HepG2 (cell line): ENCODE measurements around the gene TJAP1. TPM values are rescaled to one million over a fixed set of nuclear protein-coding genes. Genes with fewer than 3 reads are reported as not detected.

Experiments
- ELF4 ChIP-seq: sonication (generic); formaldehyde crosslinking; IDR thresholded peaks from 2 replicates; pipeline ENCODE4 v1.5.0; 2020; ENCODE audit warnings: missing genetic modification reagents, mild to moderate bottlenecking, moderate library complexity, borderline replicate concordance
- HOXA3 ChIP-seq: sonication (generic); formaldehyde crosslinking; IDR thresholded peaks from 2 replicates; pipeline ENCODE4 v1.5.0; 2020; ENCODE audit warnings: missing genetic modification reagents
- HOXA7 ChIP-seq: sonication (generic); formaldehyde crosslinking; IDR thresholded peaks from 2 replicates; pipeline ENCODE4 v1.8.1; 2022; ENCODE audit warnings: mild to moderate bottlenecking, missing genetic modification reagents, moderate library complexity
- JDP2 ChIP-seq: sonication (generic); formaldehyde crosslinking; IDR thresholded peaks from 2 replicates; pipeline ENCODE4 v1.8.1; 2022; ENCODE audit warnings: missing genetic modification reagents, borderline replicate concordance
- KLF12 ChIP-seq: sonication (generic); formaldehyde crosslinking; IDR thresholded peaks from 2 replicates; pipeline ENCODE4 v1.4.0; 2020; ENCODE audit warnings: missing genetic modification reagents, borderline replicate concordance
- NCOA5 ChIP-seq: sonication (generic); formaldehyde crosslinking; IDR thresholded peaks from 2 replicates; pipeline ENCODE4 v1.4.0; 2020; ENCODE audit warnings: missing genetic modification reagents
- RFX5 ChIP-seq: IDR thresholded peaks from 2 replicates; pipeline ENCODE4 v1.6.1; 2011; ENCODE audit warnings: low read depth, low read length, improper control_type of control experiment
- SAP130 ChIP-seq: IDR thresholded peaks from 2 replicates; pipeline ENCODE4 v1.6.1; 2016; ENCODE audit warnings: low read depth
- TCF7L2 ChIP-seq: IDR thresholded peaks from 2 replicates; pipeline ENCODE4 v1.6.1; 2011; ENCODE audit warnings: mild to moderate bottlenecking, low read depth, low read length, moderate library complexity
- YEATS2 ChIP-seq: sonication (generic); formaldehyde crosslinking; IDR thresholded peaks from 2 replicates; pipeline ENCODE4 v1.4.0; 2020; ENCODE audit warnings: missing genetic modification reagents, borderline replicate concordance
- ZFP90 ChIP-seq: sonication (generic); formaldehyde crosslinking; IDR thresholded peaks from 2 replicates; pipeline ENCODE4 v1.8.0; 2022; ENCODE audit warnings: missing genetic modification reagents, mild to moderate bottlenecking, inconsistent platforms, borderline replicate concordance
- ZKSCAN5 ChIP-seq: sonication (generic); formaldehyde crosslinking; IDR thresholded peaks from 2 replicates; pipeline ENCODE4 v1.5.1; 2020; ENCODE audit warnings: mild to moderate bottlenecking, missing genetic modification reagents
- ZNF121 ChIP-seq: sonication (generic); formaldehyde crosslinking; IDR thresholded peaks from 2 replicates; pipeline ENCODE4 v1.5.0; 2020; ENCODE audit warnings: mild to moderate bottlenecking, missing genetic modification reagents
- ZNF234 ChIP-seq: sonication (generic); formaldehyde crosslinking; conservative IDR thresholded peaks from 2 replicates; pipeline ENCODE4 v1.5.1; 2020; ENCODE audit warnings: mild to moderate bottlenecking, missing genetic modification reagents
- ZNF768 ChIP-seq: sonication (generic); formaldehyde crosslinking; IDR thresholded peaks from 2 replicates; pipeline ENCODE4 v1.4.0; 2020; ENCODE audit warnings: missing genetic modification reagents
- ZSCAN31 ChIP-seq: sonication (generic); formaldehyde crosslinking; IDR thresholded peaks from 2 replicates; pipeline ENCODE4 v1.5.0; 2020; ENCODE audit warnings: low read depth, mild to moderate bottlenecking, missing genetic modification reagents
- polyA plus RNA-seq, 8 experiments: library from polyadenylated mRNA; depleted of rRNA in 3 of 8; stranded (reverse) in 7 of 8; unstranded in 1 of 8; fragments of >200 nt; fragmentation: Illumina TruSeq in 4 of 8; extraction: Trizol in 4 of 8; gene quantifications; 2 replicates each; pipeline versions ENCODE4 v1.2.1 to v1.2.3, GENCODE V29; 2011 to 2016; ENCODE audit warnings: low read depth in 4 of 8, missing spikeins in 1 of 8, mixed read lengths in 1 of 8; ENCODE audit not compliant: insufficient read depth in 1 of 8
- total RNA-seq, 5 experiments: library from RNA; depleted of rRNA; stranded (reverse); fragments of >200 nt; fragmentation: Illumina TruSeq; extraction: Trizol; gene quantifications; 2 replicates each; pipeline ENCODE4 v1.2.3, GENCODE V29; 2016; ENCODE audit warnings: low read depth in 1 of 5
- TF ChIP-seq, protein P1 (sequence below): sonication (generic); formaldehyde crosslinking; conservative IDR thresholded peaks from 2 replicates; pipeline ENCODE4 v1.4.0; 2020; ENCODE audit warnings: mild to moderate bottlenecking, missing genetic modification reagents, moderate library complexity
- TF ChIP-seq, protein P2 (sequence below): sonication (generic); formaldehyde crosslinking; IDR thresholded peaks from 2 replicates; pipeline ENCODE4 v1.5.0; 2020; ENCODE audit warnings: missing genetic modification reagents
- TF ChIP-seq, protein P3 (sequence below): sonication (generic); formaldehyde crosslinking; conservative IDR thresholded peaks from 2 replicates; pipeline ENCODE4 v1.4.0; 2020; ENCODE audit warnings: missing genetic modification reagents
- TF ChIP-seq, protein P4 (sequence below): sonication (generic); formaldehyde crosslinking; IDR thresholded peaks from 2 replicates; pipeline ENCODE4 v1.5.0; 2020; ENCODE audit warnings: missing genetic modification reagents
- TF ChIP-seq, protein P5 (sequence below): sonication (generic); formaldehyde crosslinking; IDR thresholded peaks from 2 replicates; pipeline ENCODE4 v1.5.0; 2020; ENCODE audit warnings: missing genetic modification reagents
- TF ChIP-seq, protein P6 (sequence below): sonication (generic); formaldehyde crosslinking; IDR thresholded peaks from 2 replicates; pipeline ENCODE4 v1.8.1; 2023; ENCODE audit warnings: mild to moderate bottlenecking, missing genetic modification reagents, borderline replicate concordance

Gene TJAP1
- total and polyA plus RNA-seq, 2 of the 13 experiments (the other 11 are each of a cell fraction or from before 2014, with no cell fraction given), result 15.7 to 41.6 TPM

DNA sequence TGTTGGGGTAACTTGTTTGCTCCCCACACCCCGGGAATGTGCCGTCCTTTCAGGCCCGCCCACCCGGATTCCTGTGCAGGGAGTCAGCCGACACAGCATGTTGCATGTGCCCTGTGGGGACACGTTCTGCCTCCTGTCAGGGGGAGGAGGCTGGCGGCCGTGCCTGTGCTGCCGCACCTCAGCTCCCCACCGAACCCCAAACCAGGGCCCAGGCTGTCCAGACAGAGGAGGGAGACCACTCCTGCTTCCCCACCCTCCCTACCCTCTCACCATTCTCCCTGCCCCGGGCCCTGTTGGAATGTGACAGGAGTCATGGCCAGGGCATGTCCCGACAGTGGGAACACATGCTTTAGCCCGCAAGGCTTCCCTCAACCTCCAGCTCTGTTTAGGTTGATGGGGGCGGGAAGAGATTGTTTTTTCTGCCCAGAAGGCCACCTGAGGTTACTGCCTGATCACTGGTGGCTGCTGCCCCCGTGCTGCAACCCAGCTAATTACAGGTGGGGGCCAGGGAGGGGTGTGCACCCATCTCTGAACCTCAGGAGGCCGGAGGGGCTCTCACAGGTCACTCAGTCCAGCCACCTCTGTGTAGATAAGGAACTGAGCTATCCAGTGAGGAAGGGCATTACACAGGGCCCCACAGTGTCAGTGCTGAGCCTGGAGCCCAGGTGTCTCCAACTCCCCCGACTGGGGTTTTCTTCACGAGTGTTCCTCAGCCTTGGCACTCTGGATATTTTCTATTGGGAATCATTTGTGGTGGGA lies 19.2 kb downstream of the TJAP1 start (continued):
- TF ChIP-seq, protein P1, sequence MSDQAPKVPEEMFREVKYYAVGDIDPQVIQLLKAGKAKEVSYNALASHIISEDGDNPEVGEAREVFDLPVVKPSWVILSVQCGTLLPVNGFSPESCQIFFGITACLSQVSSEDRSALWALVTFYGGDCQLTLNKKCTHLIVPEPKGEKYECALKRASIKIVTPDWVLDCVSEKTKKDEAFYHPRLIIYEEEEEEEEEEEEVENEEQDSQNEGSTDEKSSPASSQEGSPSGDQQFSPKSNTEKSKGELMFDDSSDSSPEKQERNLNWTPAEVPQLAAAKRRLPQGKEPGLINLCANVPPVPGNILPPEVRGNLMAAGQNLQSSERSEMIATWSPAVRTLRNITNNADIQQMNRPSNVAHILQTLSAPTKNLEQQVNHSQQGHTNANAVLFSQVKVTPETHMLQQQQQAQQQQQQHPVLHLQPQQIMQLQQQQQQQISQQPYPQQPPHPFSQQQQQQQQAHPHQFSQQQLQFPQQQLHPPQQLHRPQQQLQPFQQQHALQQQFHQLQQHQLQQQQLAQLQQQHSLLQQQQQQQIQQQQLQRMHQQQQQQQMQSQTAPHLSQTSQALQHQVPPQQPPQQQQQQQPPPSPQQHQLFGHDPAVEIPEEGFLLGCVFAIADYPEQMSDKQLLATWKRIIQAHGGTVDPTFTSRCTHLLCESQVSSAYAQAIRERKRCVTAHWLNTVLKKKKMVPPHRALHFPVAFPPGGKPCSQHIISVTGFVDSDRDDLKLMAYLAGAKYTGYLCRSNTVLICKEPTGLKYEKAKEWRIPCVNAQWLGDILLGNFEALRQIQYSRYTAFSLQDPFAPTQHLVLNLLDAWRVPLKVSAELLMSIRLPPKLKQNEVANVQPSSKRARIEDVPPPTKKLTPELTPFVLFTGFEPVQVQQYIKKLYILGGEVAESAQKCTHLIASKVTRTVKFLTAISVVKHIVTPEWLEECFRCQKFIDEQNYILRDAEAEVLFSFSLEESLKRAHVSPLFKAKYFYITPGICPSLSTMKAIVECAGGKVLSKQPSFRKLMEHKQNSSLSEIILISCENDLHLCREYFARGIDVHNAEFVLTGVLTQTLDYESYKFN (CRISPR knock-in tag), result peak; percentile 61; the same call in 1 of the 2 replicates
- TF ChIP-seq, protein P2, sequence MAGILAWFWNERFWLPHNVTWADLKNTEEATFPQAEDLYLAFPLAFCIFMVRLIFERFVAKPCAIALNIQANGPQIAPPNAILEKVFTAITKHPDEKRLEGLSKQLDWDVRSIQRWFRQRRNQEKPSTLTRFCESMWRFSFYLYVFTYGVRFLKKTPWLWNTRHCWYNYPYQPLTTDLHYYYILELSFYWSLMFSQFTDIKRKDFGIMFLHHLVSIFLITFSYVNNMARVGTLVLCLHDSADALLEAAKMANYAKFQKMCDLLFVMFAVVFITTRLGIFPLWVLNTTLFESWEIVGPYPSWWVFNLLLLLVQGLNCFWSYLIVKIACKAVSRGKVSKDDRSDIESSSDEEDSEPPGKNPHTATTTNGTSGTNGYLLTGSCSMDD (CRISPR knock-in tag), result no peak
- peak; percentile 46; the same call in 1 of the 2 replicates for TF ChIP-seq YEATS2 (CRISPR knock-in tag)
- no peak for TF ChIP-seq ZKSCAN5 (CRISPR knock-in tag)
- no peak for TF ChIP-seq TCF7L2
- TF ChIP-seq ELF4 (CRISPR knock-in tag), result no peak
- TF ChIP-seq KLF12 (CRISPR knock-in tag), result no peak; the same call in 1 of the 2 replicates
- TF ChIP-seq, protein P3, sequence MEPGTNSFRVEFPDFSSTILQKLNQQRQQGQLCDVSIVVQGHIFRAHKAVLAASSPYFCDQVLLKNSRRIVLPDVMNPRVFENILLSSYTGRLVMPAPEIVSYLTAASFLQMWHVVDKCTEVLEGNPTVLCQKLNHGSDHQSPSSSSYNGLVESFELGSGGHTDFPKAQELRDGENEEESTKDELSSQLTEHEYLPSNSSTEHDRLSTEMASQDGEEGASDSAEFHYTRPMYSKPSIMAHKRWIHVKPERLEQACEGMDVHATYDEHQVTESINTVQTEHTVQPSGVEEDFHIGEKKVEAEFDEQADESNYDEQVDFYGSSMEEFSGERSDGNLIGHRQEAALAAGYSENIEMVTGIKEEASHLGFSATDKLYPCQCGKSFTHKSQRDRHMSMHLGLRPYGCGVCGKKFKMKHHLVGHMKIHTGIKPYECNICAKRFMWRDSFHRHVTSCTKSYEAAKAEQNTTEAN (CRISPR knock-in tag), result peak; percentile 61; the same call in 1 of the 2 replicates
- TF ChIP-seq, protein P4, sequence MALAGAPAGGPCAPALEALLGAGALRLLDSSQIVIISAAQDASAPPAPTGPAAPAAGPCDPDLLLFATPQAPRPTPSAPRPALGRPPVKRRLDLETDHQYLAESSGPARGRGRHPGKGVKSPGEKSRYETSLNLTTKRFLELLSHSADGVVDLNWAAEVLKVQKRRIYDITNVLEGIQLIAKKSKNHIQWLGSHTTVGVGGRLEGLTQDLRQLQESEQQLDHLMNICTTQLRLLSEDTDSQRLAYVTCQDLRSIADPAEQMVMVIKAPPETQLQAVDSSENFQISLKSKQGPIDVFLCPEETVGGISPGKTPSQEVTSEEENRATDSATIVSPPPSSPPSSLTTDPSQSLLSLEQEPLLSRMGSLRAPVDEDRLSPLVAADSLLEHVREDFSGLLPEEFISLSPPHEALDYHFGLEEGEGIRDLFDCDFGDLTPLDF (CRISPR knock-in tag), result no peak; the same call in 1 of the 2 replicates
- peak; percentile 65 for TF ChIP-seq SAP130 (CRISPR knock-in tag)
- TF ChIP-seq JDP2, result no peak
- no peak for TF ChIP-seq NCOA5 (CRISPR knock-in tag)
- TF ChIP-seq, protein P5, sequence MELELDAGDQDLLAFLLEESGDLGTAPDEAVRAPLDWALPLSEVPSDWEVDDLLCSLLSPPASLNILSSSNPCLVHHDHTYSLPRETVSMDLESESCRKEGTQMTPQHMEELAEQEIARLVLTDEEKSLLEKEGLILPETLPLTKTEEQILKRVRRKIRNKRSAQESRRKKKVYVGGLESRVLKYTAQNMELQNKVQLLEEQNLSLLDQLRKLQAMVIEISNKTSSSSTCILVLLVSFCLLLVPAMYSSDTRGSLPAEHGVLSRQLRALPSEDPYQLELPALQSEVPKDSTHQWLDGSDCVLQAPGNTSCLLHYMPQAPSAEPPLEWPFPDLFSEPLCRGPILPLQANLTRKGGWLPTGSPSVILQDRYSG (CRISPR knock-in tag), result no peak
- TF ChIP-seq HOXA7, result no peak
- no peak for TF ChIP-seq RFX5
- peak; percentile 12; the same call in 1 of the 2 replicates for TF ChIP-seq HOXA3 (CRISPR knock-in tag)
- TF ChIP-seq ZNF768 (CRISPR knock-in tag), result peak; percentile 38; the same call in 1 of the 2 replicates
- 0 out of 2 replicates have a peak, but pooled peaks have one; percentile 19 for TF ChIP-seq ZFP90 (CRISPR knock-in tag)
- TF ChIP-seq, protein P6, sequence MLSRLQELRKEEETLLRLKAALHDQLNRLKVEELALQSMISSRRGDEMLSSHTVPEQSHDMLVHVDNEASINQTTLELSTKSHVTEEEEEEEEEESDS (CRISPR knock-in tag), result no peak
- peak; percentile 75; the same call in 1 of the 2 replicates for TF ChIP-seq ZSCAN31 (CRISPR knock-in tag)
- TF ChIP-seq ZNF121 (CRISPR knock-in tag), result no peak
- no peak for TF ChIP-seq ZNF234
